ENCODE measurements around the gene TRUB1. TPM values are rescaled to one million over a fixed set of nuclear protein-coding genes. Genes with fewer than 3 reads are reported as not detected.

TRUB1 gene
- total RNA-seq, 2 experiments from 2014 or later = 18.7 to 25.1 TPM

DNA sequence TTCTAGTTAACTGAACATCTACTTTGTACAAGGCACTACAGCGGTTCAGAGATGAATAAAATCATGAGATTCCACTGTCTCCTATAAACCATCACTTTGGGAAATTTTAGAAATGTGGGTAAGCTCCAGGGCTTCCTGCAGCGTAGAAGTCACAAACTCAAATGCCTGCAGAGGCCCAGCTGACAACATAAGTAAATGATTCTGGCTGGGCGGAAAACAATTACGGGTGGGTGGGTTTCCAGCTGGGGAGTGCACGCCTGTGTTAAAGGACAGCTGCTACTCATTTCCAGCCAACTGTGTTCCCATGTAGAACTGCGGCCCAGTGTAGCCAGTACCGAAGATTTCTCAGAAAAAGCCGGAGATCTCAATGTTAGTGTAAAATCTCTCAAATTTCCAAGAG, 85.7 kb downstream of the TRUB1 start:
- H4K20me1 ChIP-seq (ENCODE audit: insufficient read depth, low read length) = no peaks in the 10 kb centered on the region
- no peak overlapping the region for H3K4me3 ChIP-seq (ENCODE audit: low read depth, low read length, poor library complexity, severe bottlenecking)
- no peaks in the 10 kb centered on the region for H3K79me2 ChIP-seq (ENCODE audit: insufficient read depth, low read depth, low read length)
- no peaks in the 10 kb centered on the region for H3K36me3 ChIP-seq (ENCODE audit: insufficient read depth, low read length)
- no peak overlapping the region for H2AFZ ChIP-seq (ENCODE audit: low read length)
- no peaks in the 10 kb centered on the region for H3K9me3 ChIP-seq (ENCODE audit: low read length)
- H3K9me2 ChIP-seq (ENCODE audit: insufficient read depth, low read length) = no peaks in the 10 kb centered on the region
- no peak overlapping the region for H3K4me2 ChIP-seq (ENCODE audit: low read length)
- no peak for TF ChIP-seq EZH2phosphoT487 (IDR thresholded peaks at IDR 0.05; ENCODE audit: borderline replicate concordance, low read depth, low read length)
- TF ChIP-seq, protein P1, sequence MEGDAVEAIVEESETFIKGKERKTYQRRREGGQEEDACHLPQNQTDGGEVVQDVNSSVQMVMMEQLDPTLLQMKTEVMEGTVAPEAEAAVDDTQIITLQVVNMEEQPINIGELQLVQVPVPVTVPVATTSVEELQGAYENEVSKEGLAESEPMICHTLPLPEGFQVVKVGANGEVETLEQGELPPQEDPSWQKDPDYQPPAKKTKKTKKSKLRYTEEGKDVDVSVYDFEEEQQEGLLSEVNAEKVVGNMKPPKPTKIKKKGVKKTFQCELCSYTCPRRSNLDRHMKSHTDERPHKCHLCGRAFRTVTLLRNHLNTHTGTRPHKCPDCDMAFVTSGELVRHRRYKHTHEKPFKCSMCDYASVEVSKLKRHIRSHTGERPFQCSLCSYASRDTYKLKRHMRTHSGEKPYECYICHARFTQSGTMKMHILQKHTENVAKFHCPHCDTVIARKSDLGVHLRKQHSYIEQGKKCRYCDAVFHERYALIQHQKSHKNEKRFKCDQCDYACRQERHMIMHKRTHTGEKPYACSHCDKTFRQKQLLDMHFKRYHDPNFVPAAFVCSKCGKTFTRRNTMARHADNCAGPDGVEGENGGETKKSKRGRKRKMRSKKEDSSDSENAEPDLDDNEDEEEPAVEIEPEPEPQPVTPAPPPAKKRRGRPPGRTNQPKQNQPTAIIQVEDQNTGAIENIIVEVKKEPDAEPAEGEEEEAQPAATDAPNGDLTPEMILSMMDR (conservative IDR thresholded peaks at IDR 0.05; ENCODE audit: low read length) = no peak
- H3K4me1 ChIP-seq (ENCODE audit: insufficient read depth, low read length, poor library complexity, severe bottlenecking) = no peaks in the 10 kb centered on the region
- ChIA-PET CTCF (ENCODE audit: unreplicated experiment) (no interaction called here), POLR2A (no interaction called here)
- intact Hi-C loops (cut with micrococcal nuclease; ENCODE audit: unreplicated experiment) = no loop called here
- BruUV-seq (replicated peaks) = no TSS peak
- no peak for DNase-seq (ENCODE audit: low spot score)
- H3K27ac ChIP-seq (ENCODE audit: low read depth, low read length, poor library complexity, severe bottlenecking) = no peak overlapping the region

DNA sequence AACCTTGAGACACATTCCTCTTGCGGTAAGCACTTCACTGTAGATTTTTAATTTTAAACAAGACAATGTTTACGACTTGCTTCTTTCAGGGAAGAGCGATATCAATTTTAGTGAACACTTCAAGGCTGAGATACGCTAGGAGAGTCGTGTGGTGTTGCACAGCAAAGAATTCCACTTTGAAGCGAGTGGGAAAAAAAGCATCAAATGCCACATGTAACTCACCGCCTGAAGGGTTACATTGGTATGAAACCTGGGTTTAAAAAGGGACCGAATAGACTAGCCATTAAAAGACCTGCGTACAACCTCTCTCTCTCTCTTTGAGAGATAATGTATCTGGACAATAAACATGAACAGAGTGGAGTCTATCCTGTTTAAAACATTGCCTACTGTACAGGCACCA, 86.4 kb downstream of the TRUB1 start:
- Histone ChIP-seq H3K4me1 (ENCODE audit: insufficient read depth, low read length, poor library complexity, severe bottlenecking) (no peaks in the 10 kb centered on the region), H4K20me1 (ENCODE audit: insufficient read depth, low read length) (no peaks in the 10 kb centered on the region), H3K79me2 (ENCODE audit: insufficient read depth, low read depth, low read length) (no peaks in the 10 kb centered on the region), H2AFZ (ENCODE audit: low read length) (no peak overlapping the region), H3K9me3 (ENCODE audit: low read length) (no peaks in the 10 kb centered on the region), H3K4me3 (ENCODE audit: low read depth, low read length, poor library complexity, severe bottlenecking) (no peak overlapping the region), H3K9me2 (ENCODE audit: insufficient read depth, low read length) (no peaks in the 10 kb centered on the region), H3K4me2 (ENCODE audit: low read length) (no peak overlapping the region), H3K27ac (ENCODE audit: low read depth, low read length, poor library complexity, severe bottlenecking) (no peak overlapping the region), H3K36me3 (ENCODE audit: insufficient read depth, low read length) (no peaks in the 10 kb centered on the region)
- no peak for DNase-seq (ENCODE audit: low spot score)
- BruUV-seq (replicated peaks) = no TSS peak
- TF ChIP-seq, protein P1 (conservative IDR thresholded peaks at IDR 0.05; ENCODE audit: low read length) = no peak
- ChIA-PET POLR2A (no interaction called here), CTCF (ENCODE audit: unreplicated experiment) (no interaction called here)
- intact Hi-C loops (cut with micrococcal nuclease; ENCODE audit: unreplicated experiment) = no loop called here

DNA sequence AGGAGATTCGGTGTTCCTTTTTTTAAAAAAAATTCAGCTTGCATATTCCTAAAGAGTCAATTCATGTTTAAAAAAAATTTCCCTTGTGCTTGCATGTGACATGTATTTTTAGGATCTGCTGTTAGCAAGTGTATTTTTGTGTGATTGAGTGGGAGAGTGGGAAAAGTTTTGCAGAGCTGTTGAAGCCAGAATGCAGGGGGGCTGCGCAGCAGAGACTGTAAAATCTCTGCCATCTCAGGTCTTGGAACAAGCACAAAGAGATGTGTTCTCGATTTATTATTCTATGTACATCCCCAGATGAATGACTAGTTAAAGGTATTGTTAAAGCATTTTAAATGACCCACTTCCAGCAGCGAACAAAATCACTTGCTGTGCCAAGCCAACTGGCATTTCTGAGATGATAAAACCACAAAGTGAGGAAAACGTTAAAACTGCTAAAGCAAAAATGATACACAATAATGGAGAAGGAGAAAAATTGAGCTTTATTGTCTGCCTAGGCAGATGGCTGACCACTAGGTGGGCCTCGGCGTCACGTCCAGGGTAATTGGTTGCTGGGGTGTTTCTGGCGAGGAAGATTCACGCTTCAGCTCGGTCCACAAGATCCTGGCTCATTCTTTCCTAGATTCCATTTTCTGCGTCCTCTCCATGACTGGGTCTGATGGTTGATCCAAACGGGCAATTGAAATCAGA, 88.2 kb downstream of the TRUB1 start:
- TF ChIP-seq, protein P1 (conservative IDR thresholded peaks at IDR 0.05; ENCODE audit: low read length) = no peak
- TF ChIP-seq EZH2phosphoT487 (IDR thresholded peaks at IDR 0.05; ENCODE audit: borderline replicate concordance, low read depth, low read length) = no peak

More for the DNA sequence above, 88.2 kb downstream of the TRUB1 start:
- CTCF ChIA-PET (ENCODE audit: unreplicated experiment) = no interaction called here
- H3K9me3 ChIP-seq (ENCODE audit: low read length) = no peaks in the 10 kb centered on the region
- H3K79me2 ChIP-seq (ENCODE audit: insufficient read depth, low read depth, low read length) = no peaks in the 10 kb centered on the region
- H3K4me3 ChIP-seq (ENCODE audit: low read depth, low read length, poor library complexity, severe bottlenecking) = no peak overlapping the region
- DNase-seq (ENCODE audit: low spot score) = no peak
- H3K4me1 ChIP-seq (ENCODE audit: insufficient read depth, low read length, poor library complexity, severe bottlenecking) = no peaks in the 10 kb centered on the region
- no peak overlapping the region for H2AFZ ChIP-seq (ENCODE audit: low read length)
- H3K27ac ChIP-seq (ENCODE audit: low read depth, low read length, poor library complexity, severe bottlenecking) = no peak overlapping the region
- no peak overlapping the region for H3K4me2 ChIP-seq (ENCODE audit: low read length)
- no peaks in the 10 kb centered on the region for H3K36me3 ChIP-seq (ENCODE audit: insufficient read depth, low read length)
- H3K9me2 ChIP-seq (ENCODE audit: insufficient read depth, low read length) = no peaks in the 10 kb centered on the region
- no peaks in the 10 kb centered on the region for H4K20me1 ChIP-seq (ENCODE audit: insufficient read depth, low read length)
- POLR2A ChIA-PET = interaction anchor here (1.1 kb wide), 1 partner anchor 100 kb away, joined by 3 read pairs; no protein-coding TSS in a partner anchor
- intact Hi-C loops (cut with micrococcal nuclease; ENCODE audit: unreplicated experiment) = no loop called here
- BruUV-seq (replicated peaks) = no TSS peak

Measured in OCI-LY7 (cell line).